ENCODE data around the gene TOMT. TPM values are rescaled to one million over a fixed set of nuclear protein-coding genes. Genes with fewer than 3 reads are reported as not detected.

TOMT gene
- total and polyA plus RNA-seq, 2 donors (not counting 3 experiments of a cell fraction or from before 2014, with no cell fraction given) = not detected

DNA sequence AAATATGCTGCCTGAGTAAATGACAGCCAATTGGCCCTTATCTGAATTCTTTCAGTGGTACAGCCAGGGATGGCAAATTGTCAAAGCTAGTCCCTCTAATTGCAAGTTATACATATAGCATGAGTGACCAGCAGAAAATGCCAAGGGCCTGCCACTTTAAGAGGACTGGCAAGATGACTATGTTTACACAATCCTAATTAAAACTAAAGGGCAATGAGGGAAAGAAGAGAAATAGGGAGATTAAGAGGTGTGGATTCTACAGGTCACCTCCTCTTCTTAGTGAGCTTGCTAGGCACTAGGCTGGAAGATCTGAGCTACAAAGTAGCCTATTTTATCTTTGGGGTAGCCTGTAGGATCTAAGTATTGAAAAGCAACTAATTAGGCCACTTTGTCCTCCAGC, 38.9 kb upstream of the TOMT start:
- intact Hi-C loops (cut with micrococcal nuclease) = no loop called here
- peaks cover 49% of the 10 kb centered on the region for H3K4me1 ChIP-seq (ENCODE audit: control insufficient read depth, extremely low read depth, insufficient read depth, low read length)
- TF ChIP-seq MYC (IDR thresholded peaks at IDR 0.05; ENCODE audit: low read depth, low read length) (no peak), POLR2AphosphoS5 (IDR thresholded peaks at IDR 0.05; ENCODE audit: insufficient read depth, low read depth, low read length) (no peak), POLR2A (IDR thresholded peaks at IDR 0.05; ENCODE audit: low read depth, low read length) (no peak), FOS (IDR thresholded peaks at IDR 0.05; ENCODE audit: borderline replicate concordance, insufficient read depth, low read length) (no peak), GATA2 (IDR thresholded peaks at IDR 0.05; ENCODE audit: insufficient read depth, insufficient read length, low read depth, low read length) (no peak), JUN (IDR thresholded peaks at IDR 0.05; ENCODE audit: borderline replicate concordance, insufficient read depth, insufficient read length, low read depth) (no peak), EZH2 (IDR thresholded peaks at IDR 0.05; ENCODE audit: borderline replicate concordance, low read depth, low read length, severe bottlenecking) (no peak)
- TF ChIP-seq, protein P1, sequence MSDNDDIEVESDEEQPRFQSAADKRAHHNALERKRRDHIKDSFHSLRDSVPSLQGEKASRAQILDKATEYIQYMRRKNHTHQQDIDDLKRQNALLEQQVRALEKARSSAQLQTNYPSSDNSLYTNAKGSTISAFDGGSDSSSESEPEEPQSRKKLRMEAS (IDR thresholded peaks at IDR 0.05; ENCODE audit: insufficient read depth, insufficient read length) = no peak
- TF ChIP-seq, protein P2, sequence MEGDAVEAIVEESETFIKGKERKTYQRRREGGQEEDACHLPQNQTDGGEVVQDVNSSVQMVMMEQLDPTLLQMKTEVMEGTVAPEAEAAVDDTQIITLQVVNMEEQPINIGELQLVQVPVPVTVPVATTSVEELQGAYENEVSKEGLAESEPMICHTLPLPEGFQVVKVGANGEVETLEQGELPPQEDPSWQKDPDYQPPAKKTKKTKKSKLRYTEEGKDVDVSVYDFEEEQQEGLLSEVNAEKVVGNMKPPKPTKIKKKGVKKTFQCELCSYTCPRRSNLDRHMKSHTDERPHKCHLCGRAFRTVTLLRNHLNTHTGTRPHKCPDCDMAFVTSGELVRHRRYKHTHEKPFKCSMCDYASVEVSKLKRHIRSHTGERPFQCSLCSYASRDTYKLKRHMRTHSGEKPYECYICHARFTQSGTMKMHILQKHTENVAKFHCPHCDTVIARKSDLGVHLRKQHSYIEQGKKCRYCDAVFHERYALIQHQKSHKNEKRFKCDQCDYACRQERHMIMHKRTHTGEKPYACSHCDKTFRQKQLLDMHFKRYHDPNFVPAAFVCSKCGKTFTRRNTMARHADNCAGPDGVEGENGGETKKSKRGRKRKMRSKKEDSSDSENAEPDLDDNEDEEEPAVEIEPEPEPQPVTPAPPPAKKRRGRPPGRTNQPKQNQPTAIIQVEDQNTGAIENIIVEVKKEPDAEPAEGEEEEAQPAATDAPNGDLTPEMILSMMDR (IDR thresholded peaks at IDR 0.05; ENCODE audit: extremely low read depth in 1 of 2, insufficient read depth in 1 of 2, low read depth in 1 of 2, low read length in 2 of 2) = no peak
- H3K4me3 ChIP-seq (replicated peaks in 1 of 3; ENCODE audit: insufficient read depth in 1 of 3, low read depth in 1 of 3, low read length in 3 of 3) = no peak overlapping the region
- ChIA-PET CTCF (interaction anchor here (1.2 to 3.6 kb wide), 6 partner anchors 8 to 42 kb away, joined by 4 to 17 read pairs (median 8); no protein-coding TSS in a partner anchor), POLR2A (interaction anchor here (0.9 to 1.9 kb wide), 2 partner anchors 18 to 26 kb away, joined by 4 read pairs; no protein-coding TSS in a partner anchor)
- H3K27ac ChIP-seq (ENCODE audit: insufficient read depth, low read depth, low read length) = peak overlapping the region; percentile 72
- peaks cover 59% of the 10 kb centered on the region for H3K79me2 ChIP-seq (ENCODE audit: control insufficient read depth, insufficient read depth, low read length)
- H3K9ac ChIP-seq (replicated peaks; ENCODE audit: extremely low read depth, insufficient read depth, low read length) = peak overlapping the region; percentile 17
- H3K9me1 ChIP-seq (replicated peaks; ENCODE audit: control insufficient read depth, extremely low read depth, insufficient read depth, low read length) = no peaks in the 10 kb centered on the region
- H3K9me3 ChIP-seq (replicated peaks; ENCODE audit: control insufficient read depth, insufficient read depth, low read length) = no peaks in the 10 kb centered on the region
- peak overlapping the region; percentile 57 for H3K4me2 ChIP-seq (ENCODE audit: insufficient read depth, low read length)
- dilution Hi-C loops (cut with MboI; ENCODE audit: extremely low pct_ligation_motif_present, low sequenced_read_pairs) = no loop called here
- H4K20me1 ChIP-seq (replicated peaks; ENCODE audit: control insufficient read depth, extremely low read depth, insufficient read depth, low read length) = no peaks in the 10 kb centered on the region
- no peak overlapping the region for H2AFZ ChIP-seq (ENCODE audit: low read depth, low read length)
- no peak for FAIRE-seq
- BruUV-seq (replicated peaks) = no TSS peak
- H3K27me3 ChIP-seq (ENCODE audit: control insufficient read depth in 2 of 2, insufficient read depth in 2 of 2, low read length in 2 of 2) = no peaks in the 10 kb centered on the region
- no peak for DNase-seq (ENCODE audit: low read depth, low spot score)
- peaks cover 0 to 1% of the 10 kb centered on the region in 2 experiments for H3K36me3 ChIP-seq (ENCODE audit: control insufficient read depth in 2 of 2, extremely low read depth in 1 of 2, insufficient read depth in 2 of 2, low read length in 2 of 2)

All from endothelial cell of umbilical vein (primary cell).